Liver (tissue), 3 donors: ENCODE measurements around the gene PSMG3.

Experiments used
- EGR1 ChIP-seq, 2 donors: IDR thresholded peaks; 2 replicates each; pipeline ENCODE4 v1.6.1; 2016 to 2018; ENCODE audit warnings: antibody characterized with exemption in 2 of 2, low read depth in 2 of 2
- FOXA1 ChIP-seq: IDR thresholded peaks from 2 replicates; pipeline ENCODE4 v1.6.1; 2016; ENCODE audit warnings: antibody characterized with exemption
- JUND ChIP-seq, 2 donors: IDR thresholded peaks; 2 replicates each; pipeline ENCODE4 v1.6.1; 2016; ENCODE audit warnings: antibody characterized with exemption in 2 of 2
- NR2F2 ChIP-seq: IDR thresholded peaks from 2 replicates; pipeline ENCODE4 v1.6.1; 2016; ENCODE audit warnings: antibody characterized with exemption
- RAD21 ChIP-seq, 2 donors: IDR thresholded peaks; 2 replicates each; pipeline ENCODE4 v1.6.1; 2016; ENCODE audit warnings: antibody characterized with exemption in 2 of 2, mild to moderate bottlenecking in 2 of 2
- RXRA ChIP-seq, 2 donors: IDR thresholded peaks; 2 replicates each; pipeline ENCODE4 v1.6.1; 2017 to 2018; ENCODE audit warnings: antibody characterized with exemption in 2 of 2, mild to moderate bottlenecking in 1 of 2
- SP1 ChIP-seq: IDR thresholded peaks from 2 replicates; pipeline ENCODE4 v1.6.1; 2018; ENCODE audit warnings: antibody characterized with exemption, mild to moderate bottlenecking
- TAF1 ChIP-seq: conservative IDR thresholded peaks from 2 replicates; pipeline ENCODE4 v1.6.1; 2016; ENCODE audit warnings: antibody characterized with exemption, mild to moderate bottlenecking
- YY1 ChIP-seq: IDR thresholded peaks from 2 replicates; pipeline ENCODE4 v1.6.1; 2016; ENCODE audit warnings: antibody characterized with exemption, mild to moderate bottlenecking
- TF ChIP-seq, protein P1 (sequence below): fragments of 150-350 bp; IDR thresholded peaks from 2 replicates; pipeline ENCODE4 v1.5.1; 2017; ENCODE audit warnings: improper control_type of control experiment, low read depth, low read length; ENCODE audit not compliant: missing input control
- TF ChIP-seq, protein P2 (sequence below): IDR thresholded peaks from 2 replicates; pipeline ENCODE4 v1.6.1; 2016; ENCODE audit warnings: antibody characterized with exemption
- TF ChIP-seq, protein P3 (sequence below): IDR thresholded peaks from 2 replicates; pipeline ENCODE4 v1.6.1; 2016; ENCODE audit warnings: antibody characterized with exemption
- TF ChIP-seq, protein P4 (sequence below): IDR thresholded peaks from 2 replicates; pipeline ENCODE4 v1.6.1; 2016; ENCODE audit warnings: antibody characterized with exemption
- donor health status: healthy.
- donor health status: healthy.

DNA sequence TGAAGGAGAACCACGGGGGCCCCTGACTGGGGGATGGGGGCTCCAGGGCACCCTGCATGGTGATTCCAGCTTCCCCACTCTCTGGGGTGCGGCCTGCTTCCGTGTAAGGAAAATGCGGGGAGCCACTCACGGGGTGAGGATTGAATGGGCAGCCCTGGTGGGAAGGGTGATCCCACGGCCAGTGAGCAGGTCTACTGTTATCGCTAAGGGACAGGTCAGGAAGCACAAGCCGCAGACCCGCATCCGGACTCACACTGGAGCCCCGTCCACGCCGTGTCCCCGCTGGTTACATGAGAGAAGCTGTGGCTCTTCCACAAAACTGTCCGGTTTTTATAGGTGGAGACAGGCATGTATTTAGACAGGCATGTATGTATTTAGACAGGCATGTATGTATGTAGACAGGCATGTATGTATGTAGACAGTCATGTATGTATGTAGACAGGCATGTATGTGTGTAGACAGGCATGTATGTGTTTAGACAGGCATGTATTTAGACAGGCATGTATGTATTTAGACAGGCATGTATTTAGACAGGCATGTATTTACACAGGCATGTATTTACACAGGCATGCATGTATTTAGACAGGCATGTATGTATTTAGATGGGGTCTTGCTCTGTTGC, 5.7 kb downstream of the PSMG3 start:
- TF ChIP-seq, protein P1, sequence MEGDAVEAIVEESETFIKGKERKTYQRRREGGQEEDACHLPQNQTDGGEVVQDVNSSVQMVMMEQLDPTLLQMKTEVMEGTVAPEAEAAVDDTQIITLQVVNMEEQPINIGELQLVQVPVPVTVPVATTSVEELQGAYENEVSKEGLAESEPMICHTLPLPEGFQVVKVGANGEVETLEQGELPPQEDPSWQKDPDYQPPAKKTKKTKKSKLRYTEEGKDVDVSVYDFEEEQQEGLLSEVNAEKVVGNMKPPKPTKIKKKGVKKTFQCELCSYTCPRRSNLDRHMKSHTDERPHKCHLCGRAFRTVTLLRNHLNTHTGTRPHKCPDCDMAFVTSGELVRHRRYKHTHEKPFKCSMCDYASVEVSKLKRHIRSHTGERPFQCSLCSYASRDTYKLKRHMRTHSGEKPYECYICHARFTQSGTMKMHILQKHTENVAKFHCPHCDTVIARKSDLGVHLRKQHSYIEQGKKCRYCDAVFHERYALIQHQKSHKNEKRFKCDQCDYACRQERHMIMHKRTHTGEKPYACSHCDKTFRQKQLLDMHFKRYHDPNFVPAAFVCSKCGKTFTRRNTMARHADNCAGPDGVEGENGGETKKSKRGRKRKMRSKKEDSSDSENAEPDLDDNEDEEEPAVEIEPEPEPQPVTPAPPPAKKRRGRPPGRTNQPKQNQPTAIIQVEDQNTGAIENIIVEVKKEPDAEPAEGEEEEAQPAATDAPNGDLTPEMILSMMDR = no peak
- no peak for TF ChIP-seq RXRA (IDR thresholded peaks at IDR 0.05)
- no peak for TF ChIP-seq RAD21 (IDR thresholded peaks at IDR 0.05)
- TF ChIP-seq, protein P2, sequence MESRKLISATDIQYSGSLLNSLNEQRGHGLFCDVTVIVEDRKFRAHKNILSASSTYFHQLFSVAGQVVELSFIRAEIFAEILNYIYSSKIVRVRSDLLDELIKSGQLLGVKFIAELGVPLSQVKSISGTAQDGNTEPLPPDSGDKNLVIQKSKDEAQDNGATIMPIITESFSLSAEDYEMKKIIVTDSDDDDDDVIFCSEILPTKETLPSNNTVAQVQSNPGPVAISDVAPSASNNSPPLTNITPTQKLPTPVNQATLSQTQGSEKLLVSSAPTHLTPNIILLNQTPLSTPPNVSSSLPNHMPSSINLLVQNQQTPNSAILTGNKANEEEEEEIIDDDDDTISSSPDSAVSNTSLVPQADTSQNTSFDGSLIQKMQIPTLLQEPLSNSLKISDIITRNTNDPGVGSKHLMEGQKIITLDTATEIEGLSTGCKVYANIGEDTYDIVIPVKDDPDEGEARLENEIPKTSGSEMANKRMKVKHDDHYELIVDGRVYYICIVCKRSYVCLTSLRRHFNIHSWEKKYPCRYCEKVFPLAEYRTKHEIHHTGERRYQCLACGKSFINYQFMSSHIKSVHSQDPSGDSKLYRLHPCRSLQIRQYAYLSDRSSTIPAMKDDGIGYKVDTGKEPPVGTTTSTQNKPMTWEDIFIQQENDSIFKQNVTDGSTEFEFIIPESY = no peak
- no peak for TF ChIP-seq JUND (IDR thresholded peaks at IDR 0.05)
- TF ChIP-seq, protein P3, sequence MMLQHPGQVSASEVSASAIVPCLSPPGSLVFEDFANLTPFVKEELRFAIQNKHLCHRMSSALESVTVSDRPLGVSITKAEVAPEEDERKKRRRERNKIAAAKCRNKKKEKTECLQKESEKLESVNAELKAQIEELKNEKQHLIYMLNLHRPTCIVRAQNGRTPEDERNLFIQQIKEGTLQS = no peak
- TF ChIP-seq, protein P4, sequence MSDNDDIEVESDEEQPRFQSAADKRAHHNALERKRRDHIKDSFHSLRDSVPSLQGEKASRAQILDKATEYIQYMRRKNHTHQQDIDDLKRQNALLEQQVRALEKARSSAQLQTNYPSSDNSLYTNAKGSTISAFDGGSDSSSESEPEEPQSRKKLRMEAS = no peak
- no peak for TF ChIP-seq EGR1 (IDR thresholded peaks at IDR 0.05; ENCODE audit: low read depth in 2 of 2)
- TF ChIP-seq FOXA1 = no peak
- no peak for TF ChIP-seq NR2F2
- no peak for TF ChIP-seq TAF1
- TF ChIP-seq YY1 = no peak
- no peak for TF ChIP-seq SP1
